DMS114 treated with DMSO at 0.1 percent for 48 hours (cell line): ENCODE measurements around the gene NRCAM.
A peak's percentile ranks its signal among the peaks of the same experiment; 100 is the strongest.

Source experiments
- DNase-seq: peaks from one replicate; lab custom pipeline; 2025; ENCODE audit not compliant: unreplicated experiment; lab: John Stamatoyannopoulos, UW

The NRCAM gene

GRCh38 chr7:108167460-108167859 lies 288.8 kb downstream of the NRCAM start:
- no peak for DNase-seq

DNA sequence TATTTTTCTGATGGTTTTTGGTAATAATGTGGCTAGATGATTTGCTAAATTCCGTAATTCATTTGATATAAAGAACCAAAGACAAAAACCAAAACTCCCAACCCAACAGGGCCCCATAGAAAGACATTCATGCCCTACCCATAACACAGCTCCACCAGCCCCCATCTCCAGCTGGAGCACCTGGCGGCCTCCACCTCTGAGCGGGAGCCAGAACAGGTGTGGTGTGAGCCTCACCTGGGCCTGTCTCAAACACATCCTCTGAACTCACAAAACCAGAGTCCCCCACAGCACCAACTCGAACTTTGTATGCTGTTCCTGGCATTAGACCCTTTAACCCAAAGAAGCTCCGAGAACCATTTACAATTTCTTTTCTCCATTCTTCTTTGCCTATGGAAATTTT lies 289.5 kb downstream of the NRCAM start:
- DNase-seq, result no peak

GRCh38 chr7:108165723-108166122 lies 290.5 kb downstream of the NRCAM start:
- DNase-seq, result no peak

DNA sequence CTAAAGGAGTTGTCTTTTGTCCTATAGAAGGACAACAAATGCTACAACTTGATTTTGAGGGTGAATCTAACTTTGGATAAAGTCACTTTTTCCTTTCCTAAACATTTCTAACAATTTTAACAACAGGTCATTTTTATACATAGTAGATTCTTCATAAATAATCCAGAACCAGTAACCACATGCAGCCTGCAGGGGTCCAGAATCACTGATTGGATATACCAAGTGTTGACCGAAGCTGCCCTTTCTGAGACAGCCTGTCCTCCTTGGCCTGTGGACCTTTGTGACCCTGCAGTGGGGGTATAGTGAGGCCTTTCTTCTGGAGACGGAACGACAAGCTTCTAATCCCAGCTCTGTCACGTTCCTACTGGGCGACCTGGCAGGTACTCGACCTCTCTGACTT lies 291.3 kb downstream of the NRCAM start:
- DNase-seq, result no peak

- no peak for DNase-seq
These were observed 291.9 kb downstream of the NRCAM start for GRCh38 chr7:108164342-108164741.

GRCh38 chr7:108158776-108159175 lies 297.5 kb downstream of the NRCAM start:
- no peak for DNase-seq

DNA sequence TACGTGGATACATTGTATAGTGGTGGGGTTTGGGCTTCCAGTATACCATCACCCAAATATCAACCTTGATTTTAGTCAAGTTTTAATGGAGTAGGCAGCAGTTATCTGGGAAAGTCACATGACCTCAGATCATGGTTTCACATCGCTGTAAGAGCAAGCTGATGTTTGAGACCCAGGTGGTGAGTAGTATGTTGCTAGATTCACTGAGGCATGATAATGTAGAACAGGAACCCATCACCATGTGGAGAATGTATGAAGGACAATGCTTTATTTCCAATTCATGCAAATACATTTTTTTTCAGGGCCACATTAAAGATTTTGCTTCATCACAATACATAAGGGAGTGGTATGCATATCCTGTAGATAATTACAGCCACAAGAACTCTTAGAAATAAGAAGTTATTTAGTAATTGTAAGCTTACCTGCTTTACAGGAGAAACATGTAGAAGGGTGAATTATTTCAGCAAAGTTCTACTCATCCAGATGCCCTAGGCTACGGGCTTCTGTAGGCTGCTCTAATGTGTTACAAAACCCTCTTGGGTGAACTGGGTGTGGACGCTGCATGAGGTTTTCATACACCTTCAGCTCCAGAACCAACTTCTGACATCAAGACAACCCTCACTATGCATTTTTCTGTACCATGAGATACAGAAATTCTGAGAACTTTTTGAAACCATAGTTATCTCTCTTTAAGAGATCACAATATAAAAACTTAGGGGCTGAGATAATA lies 298.5 kb downstream of the NRCAM start:
- no peak for DNase-seq

DNA sequence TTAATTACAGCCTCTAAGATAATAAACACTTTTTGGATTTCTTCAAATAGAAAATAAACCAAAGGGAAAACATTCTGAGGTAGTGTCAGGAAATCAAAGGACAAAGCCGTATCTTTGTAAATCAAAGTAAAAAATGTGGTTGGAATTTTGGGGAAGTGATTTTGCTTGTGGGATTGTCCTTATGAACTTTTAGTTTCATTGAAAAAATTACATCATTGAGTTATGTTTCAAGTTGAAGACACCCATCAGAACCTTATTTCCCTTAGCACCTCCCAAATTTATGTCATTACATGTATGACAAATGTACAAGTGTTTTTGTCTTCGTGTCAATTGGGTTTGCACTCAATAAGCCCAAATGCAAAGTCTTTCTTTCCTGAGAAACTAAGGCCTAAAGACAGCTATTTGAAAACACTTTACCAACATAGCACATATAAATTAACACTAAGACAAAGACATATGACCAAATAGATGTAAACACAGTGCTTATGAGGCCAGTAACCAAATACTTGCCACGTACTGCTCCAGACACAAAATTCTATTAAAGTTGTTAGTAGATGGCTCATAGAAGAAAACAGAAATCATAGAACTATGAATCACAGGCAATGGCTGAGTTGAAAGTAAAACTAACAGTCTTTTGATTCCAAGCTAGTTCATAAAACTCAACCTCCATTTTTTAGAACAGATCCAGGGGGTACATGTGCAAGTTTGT lies 299.2 kb downstream of the NRCAM start:
- DNase-seq, result no peak

- DNase-seq, result no peak
These were observed 304.0 kb downstream of the NRCAM start for GRCh38 chr7:108152198-108152597.

- no peak for DNase-seq
These were observed 306.3 kb downstream of the NRCAM start for GRCh38 chr7:108149908-108150307.

GRCh38 chr7:108149119-108149518 lies 307.1 kb downstream of the NRCAM start:
- DNase-seq, result no peak

- no peak for DNase-seq
These were observed 309.1 kb downstream of the NRCAM start for GRCh38 chr7:108147031-108147563.

DNA sequence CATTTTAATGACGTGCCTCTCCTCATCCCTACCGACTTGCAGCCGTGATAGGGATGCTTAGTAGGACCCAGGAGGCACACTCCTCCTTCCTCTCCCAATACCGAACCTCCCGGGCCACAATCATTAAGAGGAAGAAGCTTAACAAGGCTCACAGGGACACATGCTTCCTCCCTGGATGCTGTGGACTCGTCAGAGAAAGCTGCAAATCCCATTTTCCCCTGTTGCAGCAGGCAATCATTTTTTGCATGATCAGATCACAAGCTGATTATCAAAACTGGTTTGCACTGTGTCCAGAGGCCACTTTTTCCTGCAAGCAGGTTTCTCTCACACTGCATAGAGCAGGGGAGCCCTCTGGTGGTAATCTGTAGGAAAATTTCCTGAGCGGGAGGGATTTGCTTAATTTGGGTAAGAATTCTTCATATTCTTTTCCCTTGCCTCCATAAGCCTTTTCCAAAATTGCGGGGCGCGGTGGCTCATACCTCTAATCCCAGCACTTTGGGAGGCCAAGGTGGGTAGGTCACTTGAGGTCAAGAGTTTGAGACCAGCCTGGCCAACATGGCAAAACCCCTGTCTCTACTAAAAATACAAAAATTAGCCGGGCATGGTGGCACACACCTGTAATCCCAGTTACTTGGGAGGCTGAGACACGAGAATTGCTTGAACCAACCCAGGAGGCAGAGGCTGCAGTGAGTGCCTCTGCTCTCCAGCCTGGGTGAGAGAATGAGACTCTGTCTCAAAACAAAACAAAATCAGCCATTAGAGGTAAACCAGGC lies 310.0 kb downstream of the NRCAM start:
- DNase-seq, result peak; percentile 65

- DNase-seq, result no peak
These were observed 310.8 kb downstream of the NRCAM start for GRCh38 chr7:108145401-108145800.

GRCh38 chr7:108144931-108145330 lies 311.3 kb downstream of the NRCAM start:
- DNase-seq, result no peak

DNA sequence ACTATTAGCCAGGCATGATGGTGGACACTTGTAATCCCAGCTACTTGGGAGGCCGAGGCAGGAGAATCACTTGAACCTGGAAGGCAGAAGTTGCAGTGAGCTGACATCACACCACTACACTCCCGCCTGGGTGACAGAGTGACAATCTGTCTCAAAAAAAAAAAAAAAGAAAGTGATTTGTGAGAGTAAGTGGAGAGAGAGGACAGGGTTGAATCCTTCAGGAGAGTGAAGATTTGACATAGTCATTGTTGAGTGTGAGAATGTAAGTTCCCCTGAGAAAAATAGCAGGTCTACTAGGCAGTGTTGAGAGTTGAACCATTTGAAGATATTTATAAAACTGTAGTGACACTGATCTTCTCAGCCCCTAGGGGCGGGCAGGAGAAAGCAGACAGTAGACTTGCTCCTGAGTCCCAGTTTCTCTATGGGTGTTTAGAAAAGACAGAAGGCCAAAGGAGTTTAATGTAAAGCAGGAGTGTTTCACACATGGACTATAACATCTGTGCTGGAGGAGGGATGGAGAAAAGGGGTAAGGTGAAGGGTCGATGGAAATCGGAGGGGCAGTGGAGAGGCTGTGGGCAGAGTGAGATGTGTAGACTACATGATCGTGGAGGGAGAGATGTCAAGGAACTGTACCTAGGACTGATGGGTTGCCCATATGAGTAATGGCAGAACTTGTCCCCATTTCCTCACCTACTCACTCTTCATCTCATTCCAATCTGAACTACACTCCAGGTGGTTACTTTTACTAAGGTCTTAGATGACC lies 312.4 kb downstream of the NRCAM start:
- DNase-seq, result no peak

GRCh38 chr7:108142675-108143259 lies 313.5 kb downstream of the NRCAM start:
- no peak for DNase-seq

DNA sequence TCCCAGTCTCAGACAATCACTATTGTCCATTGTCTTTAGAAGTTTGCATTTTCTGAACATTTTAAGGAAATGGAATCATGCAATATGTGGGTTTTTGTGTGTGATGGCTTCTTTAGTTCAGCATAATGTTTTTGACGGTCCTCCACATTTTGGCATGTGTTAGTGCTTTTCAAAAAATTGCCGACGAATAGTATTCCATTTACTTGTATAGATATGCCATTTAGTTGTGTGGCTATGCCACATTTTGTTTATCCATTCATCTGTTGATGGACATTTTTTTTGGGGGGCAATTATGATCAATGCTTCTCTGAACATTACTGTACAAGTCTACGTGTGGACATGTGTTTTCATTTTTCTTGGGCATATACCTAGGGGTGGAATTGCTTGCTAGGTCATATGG lies 314.1 kb downstream of the NRCAM start:
- no peak for DNase-seq

GRCh38 chr7:108140671-108141070 lies 315.6 kb downstream of the NRCAM start:
- DNase-seq, result no peak

GRCh38 chr7:108138911-108139310 lies 317.3 kb downstream of the NRCAM start:
- no peak for DNase-seq

GRCh38 chr7:108137993-108138392 lies 318.2 kb downstream of the NRCAM start:
- DNase-seq, result no peak
